GM19351 (cell line): ENCODE measurements around the gene KMT5C.

Experiments used
- ATAC-seq: cut with Tn5 transposase; IDR thresholded peaks from one replicate; pipeline ENCODE4 v1.9.1; 2021; ENCODE audit warnings: mild to moderate bottlenecking, moderate library complexity; ENCODE audit not compliant: unreplicated experiment

Gene KMT5C

GRCh38 chr19:55345818-55346724, 6.4 kb downstream of the KMT5C start:
- ATAC-seq, result no peak

GRCh38 chr19:55346725-55347441, 7.2 kb downstream of the KMT5C start:
- no peak for ATAC-seq

- no peak for ATAC-seq
Observed at GRCh38 chr19:55347442-55348009, 7.8 kb downstream of the KMT5C start.

- no peak for ATAC-seq
Observed at GRCh38 chr19:55348317-55349034, 8.8 kb downstream of the KMT5C start.

- ATAC-seq, result no peak
Observed at GRCh38 chr19:55350620-55351315, 11.1 kb downstream of the KMT5C start.

GRCh38 chr19:55352040-55352439, 12.4 kb downstream of the KMT5C start:
- no peak for ATAC-seq

- ATAC-seq, result no peak
Observed at GRCh38 chr19:55352549-55353145, 13.0 kb downstream of the KMT5C start.

GRCh38 chr19:55353356-55353802, 13.7 kb downstream of the KMT5C start:
- no peak for ATAC-seq

GRCh38 chr19:55353803-55354697, 14.4 kb downstream of the KMT5C start:
- no peak for ATAC-seq

GRCh38 chr19:55354698-55355212, 15.1 kb downstream of the KMT5C start, which contains the start of gene COX6B2:
Gene COX6B2 (minus strand): TSS chr19:55354719. CDS start chr19:55354521, 198 bp downstream.
- no peak for ATAC-seq

GRCh38 chr19:55355213-55355821, 15.6 kb downstream of the KMT5C start:
- no peak for ATAC-seq

GRCh38 chr19:55358493-55358892, 18.8 kb downstream of the KMT5C start:
- ATAC-seq, result no peak

- no peak for ATAC-seq
Observed at GRCh38 chr19:55358943-55359908, 19.6 kb downstream of the KMT5C start.

GRCh38 chr19:55360902-55361301, 21.2 kb downstream of the KMT5C start:
- no peak for ATAC-seq

- ATAC-seq, result no peak
Observed at GRCh38 chr19:55362174-55362989, 22.7 kb downstream of the KMT5C start.
